ENCODE data around the gene KRT71.

KRT71 gene

DNA sequence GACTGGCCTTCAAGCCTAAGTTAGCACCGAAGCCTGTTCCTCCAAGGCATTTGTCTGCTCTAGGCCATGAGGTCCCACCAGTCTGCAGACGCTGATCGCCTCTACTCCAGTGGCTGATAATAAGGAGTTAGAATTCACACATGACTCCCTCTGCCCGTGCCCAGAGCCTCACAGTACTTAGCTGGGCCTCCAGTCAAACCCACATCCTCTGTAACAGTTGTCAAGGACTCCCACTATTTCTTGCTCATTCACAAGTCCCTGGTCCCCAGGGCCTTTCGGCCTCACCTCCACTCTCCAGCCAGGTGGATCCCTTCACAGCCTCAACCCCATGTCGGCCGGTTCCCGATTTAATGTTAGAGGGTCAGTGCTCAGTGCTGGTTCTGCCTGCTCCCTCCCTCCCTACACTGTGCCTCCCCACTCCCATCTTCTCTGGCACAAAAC, 26.4 kb downstream of the KRT71 start:
- no peaks in the 10 kb centered on the region for H3K9me3 ChIP-seq (replicated peaks; ENCODE audit: low read length)
- H3K36me3 ChIP-seq (ENCODE audit: insufficient read depth, low read length): no peaks in the 10 kb centered on the region
- no peak overlapping the region for H3K4me3 ChIP-seq (ENCODE audit: low read length)
- peaks cover 12% of the 10 kb centered on the region for H3K4me1 ChIP-seq (ENCODE audit: control insufficient read depth, insufficient read depth, low read length)
- H3K27me3 ChIP-seq (ENCODE audit: control insufficient read depth, insufficient read depth, low read length): peaks cover 75% of the 10 kb centered on the region
- no peak overlapping the region for H3K4me2 ChIP-seq (ENCODE audit: low read length)
- no peak overlapping the region for H3K9ac ChIP-seq (ENCODE audit: low read depth, low read length)

DNA sequence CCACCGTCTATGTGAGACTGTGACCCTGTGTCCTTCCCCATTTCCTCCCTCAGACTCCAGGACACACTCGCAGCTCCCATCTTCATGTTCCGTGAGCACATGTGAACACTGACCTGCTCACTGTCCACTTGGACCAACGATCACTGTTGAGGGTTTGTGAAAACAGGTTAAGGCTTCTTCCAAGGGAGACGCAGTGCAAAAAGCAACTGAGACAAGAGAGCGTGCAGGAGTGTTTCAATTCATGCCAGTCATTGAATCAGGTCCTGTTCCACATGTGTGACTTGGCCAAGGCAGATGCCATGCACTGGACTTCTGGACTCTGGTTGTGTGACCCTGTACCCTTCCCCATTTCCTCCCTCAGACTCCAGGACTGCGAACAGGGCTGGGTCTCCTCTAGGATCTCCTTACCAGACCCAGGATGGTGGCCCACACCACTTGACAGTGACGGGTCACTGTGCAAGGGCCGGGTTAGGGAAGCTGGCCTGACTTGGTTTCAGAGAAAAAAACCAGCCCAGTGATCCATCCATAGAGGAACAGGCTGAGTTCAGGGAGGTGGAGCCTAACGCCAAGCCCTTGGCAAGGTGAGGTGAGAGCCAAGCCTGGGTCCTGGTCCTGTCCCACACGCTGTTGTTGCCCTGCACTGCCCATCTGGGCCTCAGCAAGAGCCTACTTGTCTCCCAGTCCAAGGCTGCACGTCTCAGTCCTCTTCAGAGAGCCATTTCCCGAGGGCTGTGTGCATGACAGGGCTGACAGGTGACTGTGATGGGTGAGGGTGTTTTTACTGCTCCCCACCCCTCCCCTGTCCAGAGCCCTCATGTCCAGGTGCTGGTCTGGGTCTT, 27.1 kb downstream of the KRT71 start:
- no peak overlapping the region for H3K4me3 ChIP-seq (ENCODE audit: low read length)
- H3K9ac ChIP-seq (ENCODE audit: low read depth, low read length): no peak overlapping the region
- no peaks in the 10 kb centered on the region for H3K36me3 ChIP-seq (ENCODE audit: insufficient read depth, low read length)
- H3K4me1 ChIP-seq (ENCODE audit: control insufficient read depth, insufficient read depth, low read length): peaks cover 19% of the 10 kb centered on the region
- peaks cover 75% of the 10 kb centered on the region for H3K27me3 ChIP-seq (ENCODE audit: control insufficient read depth, insufficient read depth, low read length)
- no peak overlapping the region for H3K4me2 ChIP-seq (ENCODE audit: low read length)
- H3K9me3 ChIP-seq (replicated peaks; ENCODE audit: low read length): no peaks in the 10 kb centered on the region

DNA sequence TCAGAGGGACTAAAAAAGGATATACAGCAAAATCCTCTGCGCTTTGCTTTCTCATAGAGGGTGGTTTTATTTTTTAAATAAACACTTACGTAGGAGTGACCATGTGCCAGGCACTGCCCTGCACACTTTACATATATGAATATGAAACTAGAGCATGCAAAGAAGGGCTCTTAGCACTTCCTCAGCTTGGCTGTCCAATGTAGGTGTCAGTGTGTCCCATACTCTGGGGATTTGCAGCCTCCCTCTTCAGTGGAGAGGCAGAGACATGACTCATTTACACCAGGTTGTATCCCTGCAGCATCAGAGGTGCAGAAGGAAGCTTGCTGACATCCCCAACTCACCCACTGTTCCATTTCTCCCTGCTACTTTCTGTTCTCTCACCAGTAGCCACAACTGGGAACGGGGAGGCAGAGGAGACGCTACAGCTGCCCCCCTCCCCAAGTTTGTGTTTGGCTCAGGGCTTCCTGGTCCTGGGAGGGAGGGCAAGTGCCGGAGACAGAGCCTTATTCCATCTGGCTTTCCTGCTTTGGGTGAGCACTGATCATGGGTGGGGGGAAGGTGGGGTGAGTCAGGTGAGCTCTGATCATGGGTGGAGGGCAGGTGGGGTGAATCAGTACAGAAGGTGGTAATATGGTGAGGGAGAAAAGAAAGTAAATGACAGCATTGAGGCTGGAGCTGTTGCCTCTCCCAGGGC, 27.9 kb downstream of the KRT71 start:
- Histone ChIP-seq H3K4me2 (ENCODE audit: low read length) (no peak overlapping the region), H3K36me3 (ENCODE audit: insufficient read depth, low read length) (no peaks in the 10 kb centered on the region), H3K4me1 (ENCODE audit: control insufficient read depth, insufficient read depth, low read length) (peaks cover 19% of the 10 kb centered on the region), H3K9me3 (replicated peaks; ENCODE audit: low read length) (no peaks in the 10 kb centered on the region), H3K4me3 (ENCODE audit: low read length) (no peak overlapping the region), H3K27me3 (ENCODE audit: control insufficient read depth, insufficient read depth, low read length) (peaks cover 78% of the 10 kb centered on the region), H3K9ac (ENCODE audit: low read depth, low read length) (no peak overlapping the region)

DNA sequence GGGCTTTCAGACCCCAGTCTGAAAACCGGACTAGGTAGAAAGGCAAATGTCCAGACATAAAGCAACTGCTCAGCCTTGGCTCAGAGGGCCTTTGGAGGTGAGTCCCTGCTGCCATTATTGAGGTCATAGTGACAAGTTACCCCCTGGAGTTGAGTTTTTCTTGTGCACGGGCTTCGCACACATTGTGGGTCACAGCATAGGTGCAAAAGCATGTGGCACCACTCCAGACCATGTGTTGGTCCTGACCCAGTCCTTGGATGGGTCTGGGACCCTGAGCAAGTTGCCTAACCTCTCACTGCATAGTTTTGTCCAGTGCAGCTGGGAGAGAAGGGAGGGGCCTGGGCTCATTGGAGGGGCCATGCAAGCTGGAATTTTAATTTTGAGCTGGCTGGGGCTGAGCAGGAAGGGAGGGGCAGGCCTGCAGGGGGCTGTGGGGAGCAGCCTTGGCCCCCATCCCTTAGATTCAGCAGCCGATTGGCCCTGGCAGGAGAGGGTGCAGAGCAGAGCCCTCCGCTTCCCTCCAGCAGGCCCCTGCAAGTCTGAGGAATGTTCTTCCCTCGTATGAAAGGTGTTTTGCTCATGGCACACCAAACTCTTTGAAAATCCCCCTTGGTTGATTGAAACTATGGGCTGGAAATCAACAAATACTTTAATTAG, 28.6 kb downstream of the KRT71 start:
- H3K27me3 ChIP-seq (ENCODE audit: control insufficient read depth, insufficient read depth, low read length): peaks cover 80% of the 10 kb centered on the region
- H3K4me1 ChIP-seq (ENCODE audit: control insufficient read depth, insufficient read depth, low read length): peaks cover 19% of the 10 kb centered on the region
- H3K9ac ChIP-seq (ENCODE audit: low read depth, low read length): no peak overlapping the region

DNA sequence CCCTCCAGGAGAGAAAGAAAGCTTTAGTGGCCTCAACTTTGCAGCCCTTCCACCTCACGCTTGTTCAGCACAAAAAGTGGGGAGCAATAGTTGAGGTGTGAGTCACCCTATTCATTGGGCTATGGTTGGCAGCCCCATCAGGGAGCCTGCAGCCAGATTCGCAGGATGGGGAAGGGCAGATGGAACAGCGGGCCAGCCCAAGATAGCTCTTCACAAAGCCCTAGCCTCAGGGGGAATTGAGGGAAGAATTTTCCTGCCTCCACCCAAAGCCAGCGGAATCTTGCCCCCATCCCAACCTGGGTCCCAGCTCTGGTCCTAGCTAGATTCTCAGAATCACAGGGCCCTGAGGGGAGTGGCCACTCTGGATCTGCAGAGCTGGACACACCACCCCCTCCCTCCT, 29.1 kb downstream of the KRT71 start:
- Histone ChIP-seq H3K9ac (ENCODE audit: low read depth, low read length) (no peak overlapping the region), H3K27me3 (ENCODE audit: control insufficient read depth, insufficient read depth, low read length) (peaks cover 80% of the 10 kb centered on the region), H3K9me3 (replicated peaks; ENCODE audit: low read length) (no peaks in the 10 kb centered on the region), H3K36me3 (ENCODE audit: insufficient read depth, low read length) (no peaks in the 10 kb centered on the region), H3K4me3 (ENCODE audit: low read length) (no peak overlapping the region), H3K4me1 (ENCODE audit: control insufficient read depth, insufficient read depth, low read length) (peaks cover 19% of the 10 kb centered on the region), H3K4me2 (ENCODE audit: low read length) (no peak overlapping the region)

More for the DNA sequence above, 28.6 kb downstream of the KRT71 start:
- Histone ChIP-seq H3K9me3 (replicated peaks; ENCODE audit: low read length) (no peaks in the 10 kb centered on the region), H3K36me3 (ENCODE audit: insufficient read depth, low read length) (no peaks in the 10 kb centered on the region), H3K4me2 (ENCODE audit: low read length) (no peak overlapping the region), H3K4me3 (ENCODE audit: low read length) (no peak overlapping the region)

DNA sequence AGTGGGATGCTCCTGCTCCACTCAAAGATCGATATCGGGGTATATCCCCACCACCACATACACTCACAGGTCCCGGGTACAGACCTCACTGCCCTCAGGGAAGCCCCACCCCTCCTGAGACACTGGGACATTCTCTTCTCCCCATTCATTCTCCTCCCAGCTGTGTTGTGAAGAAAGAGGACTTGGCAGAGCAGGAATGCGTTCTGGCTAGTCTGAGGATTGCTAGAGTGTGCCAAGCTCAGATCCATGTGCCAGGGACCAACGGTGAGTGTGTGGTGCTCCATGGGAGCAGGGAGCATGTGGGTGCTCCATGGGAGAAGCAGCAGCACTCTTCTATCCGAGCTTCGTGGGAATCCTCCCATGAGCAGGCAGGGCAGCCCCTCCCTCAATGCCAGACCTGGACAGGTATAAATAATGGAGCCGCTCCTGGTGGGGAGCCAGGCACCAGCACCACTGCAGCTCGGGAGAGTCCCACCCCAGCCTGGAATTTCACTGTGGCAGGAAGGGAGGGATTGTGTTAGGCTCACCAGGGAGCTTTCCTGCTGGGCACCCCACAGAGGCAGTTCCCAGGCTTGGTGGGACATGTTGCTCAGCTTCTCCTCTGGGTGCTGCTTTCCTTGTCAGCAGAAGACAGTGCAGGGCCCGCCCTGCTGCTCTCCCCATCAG, 30.5 kb downstream of the KRT71 start:
- peak overlapping the region; percentile 54 for H3K4me2 ChIP-seq (ENCODE audit: low read length)
- no peaks in the 10 kb centered on the region for H3K36me3 ChIP-seq (ENCODE audit: insufficient read depth, low read length)
- no peak overlapping the region for H3K9ac ChIP-seq (ENCODE audit: low read depth, low read length)
- no peak overlapping the region for H3K4me3 ChIP-seq (ENCODE audit: low read length)
- H3K27me3 ChIP-seq (ENCODE audit: control insufficient read depth, insufficient read depth, low read length): peaks cover 87% of the 10 kb centered on the region
- peaks cover 19% of the 10 kb centered on the region for H3K4me1 ChIP-seq (ENCODE audit: control insufficient read depth, insufficient read depth, low read length)
- no peaks in the 10 kb centered on the region for H3K9me3 ChIP-seq (replicated peaks; ENCODE audit: low read length)

DNA sequence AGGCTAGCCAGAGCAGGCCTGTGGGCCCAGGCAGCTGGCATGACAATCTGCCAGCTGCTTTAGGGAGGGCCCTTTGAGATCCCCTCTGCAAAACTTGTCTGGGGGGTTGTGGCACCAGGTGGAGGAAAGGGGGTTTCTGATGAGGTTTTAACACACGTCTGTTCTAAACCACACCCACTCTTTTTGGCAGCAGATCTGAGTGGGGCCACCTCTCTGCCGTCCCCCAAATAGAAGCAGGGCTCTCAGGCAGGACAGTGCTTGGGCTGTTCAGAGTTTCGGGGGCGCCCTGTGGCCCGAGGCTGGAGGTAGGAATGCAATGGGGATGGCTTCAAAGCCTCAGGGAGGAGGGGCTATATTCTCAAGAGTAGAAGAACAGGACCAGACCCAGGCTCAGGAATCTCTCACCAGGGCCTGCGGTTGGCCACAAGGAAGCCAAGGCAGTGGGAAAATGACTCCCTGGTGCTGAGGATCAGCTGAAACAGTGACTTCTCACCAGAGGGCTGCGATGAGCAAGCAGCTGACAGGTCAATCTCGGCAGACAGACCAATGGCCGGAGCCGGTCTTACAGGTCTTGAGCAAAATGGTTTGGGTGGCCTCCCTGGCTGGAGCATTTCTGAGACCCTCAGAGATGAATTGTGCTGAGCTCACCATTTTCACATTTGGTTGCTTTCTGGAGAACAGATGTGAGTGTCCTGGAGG, 31.2 kb downstream of the KRT71 start:
- H3K4me2 ChIP-seq (ENCODE audit: low read length): peak overlapping the region; percentile 54
- H3K9me3 ChIP-seq (replicated peaks; ENCODE audit: low read length): no peaks in the 10 kb centered on the region
- no peak overlapping the region for H3K9ac ChIP-seq (ENCODE audit: low read depth, low read length)
- peaks cover 87% of the 10 kb centered on the region for H3K27me3 ChIP-seq (ENCODE audit: control insufficient read depth, insufficient read depth, low read length)
- no peaks in the 10 kb centered on the region for H3K36me3 ChIP-seq (ENCODE audit: insufficient read depth, low read length)
- no peak overlapping the region for H3K4me3 ChIP-seq (ENCODE audit: low read length)
- H3K4me1 ChIP-seq (ENCODE audit: control insufficient read depth, insufficient read depth, low read length): peaks cover 19% of the 10 kb centered on the region

DNA sequence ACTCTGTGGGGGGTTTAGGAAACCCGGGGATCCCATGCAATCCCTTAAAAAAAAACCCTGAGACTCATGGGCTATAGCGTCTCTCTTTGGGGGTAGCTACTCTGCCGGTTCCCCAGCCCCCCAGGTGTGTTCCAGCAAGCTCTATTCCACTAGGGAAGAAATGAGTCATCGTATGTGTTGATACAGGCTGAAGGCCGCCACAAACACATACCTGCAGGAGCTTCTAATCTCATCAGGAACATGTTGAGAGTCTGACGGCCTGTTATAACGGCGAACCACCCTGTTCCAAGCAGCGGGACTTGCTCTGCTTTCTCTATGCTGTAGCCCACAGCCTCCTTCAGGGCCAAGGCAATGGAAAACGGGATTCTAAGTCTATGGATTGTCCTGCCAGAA, 31.8 kb downstream of the KRT71 start:
- no peak overlapping the region for H3K4me2 ChIP-seq (ENCODE audit: low read length)
- peaks cover 88% of the 10 kb centered on the region for H3K27me3 ChIP-seq (ENCODE audit: control insufficient read depth, insufficient read depth, low read length)
- no peaks in the 10 kb centered on the region for H3K9me3 ChIP-seq (replicated peaks; ENCODE audit: low read length)
- no peak overlapping the region for H3K9ac ChIP-seq (ENCODE audit: low read depth, low read length)
- H3K4me1 ChIP-seq (ENCODE audit: control insufficient read depth, insufficient read depth, low read length): peaks cover 19% of the 10 kb centered on the region
- H3K4me3 ChIP-seq (ENCODE audit: low read length): no peak overlapping the region
- H3K36me3 ChIP-seq (ENCODE audit: insufficient read depth, low read length): no peaks in the 10 kb centered on the region

DNA sequence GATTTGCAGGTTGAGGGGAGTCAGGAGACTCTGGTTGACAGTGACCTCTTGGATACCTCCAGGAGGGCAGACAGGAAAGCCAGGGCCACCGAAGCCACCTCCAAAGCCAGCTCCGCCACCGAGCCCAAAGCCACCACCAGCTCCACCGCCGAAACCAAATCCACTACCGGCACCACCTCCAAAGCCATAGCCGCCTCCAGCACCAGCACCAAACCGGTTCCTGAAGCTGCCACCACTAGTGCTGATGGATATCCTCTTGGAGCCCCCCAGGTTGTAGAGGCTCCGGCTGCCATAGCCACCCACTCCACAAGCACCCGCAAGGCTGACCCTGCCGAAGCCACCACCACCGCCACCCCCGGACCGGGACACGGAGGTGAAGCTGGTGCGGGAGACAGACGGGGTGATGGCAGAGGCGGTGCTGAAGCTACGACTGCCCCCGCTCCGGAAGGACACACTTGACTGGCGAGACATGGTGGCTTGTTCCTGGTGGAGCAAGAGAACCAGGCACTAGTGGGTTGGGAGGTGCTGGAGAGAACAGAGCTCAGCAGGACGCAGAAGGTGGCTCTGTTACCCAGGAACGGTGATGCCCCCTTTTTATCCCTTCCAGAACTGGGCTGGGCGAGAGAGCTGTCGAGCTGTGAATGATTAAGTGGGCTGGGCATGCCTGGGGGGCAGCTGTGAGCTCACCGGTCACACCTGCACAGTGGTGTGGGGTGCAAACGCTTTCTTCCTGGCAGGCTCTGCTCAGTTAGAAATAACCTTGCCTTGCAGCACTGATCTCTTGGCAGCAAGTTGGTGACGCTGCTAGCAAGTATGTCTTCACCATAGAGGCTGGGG, 32.9 kb downstream of the KRT71 start, which contains the start of gene KRT5:
Gene KRT5 (minus strand): TSS at position 569 of the 837 bp plus-strand sequence. CDS start 98 bp downstream, at position 471.
- no peaks in the 10 kb centered on the region for H3K9me3 ChIP-seq (replicated peaks; ENCODE audit: low read length)
- H3K27me3 ChIP-seq (ENCODE audit: control insufficient read depth, insufficient read depth, low read length): peaks cover 86% of the 10 kb centered on the region
- H3K9ac ChIP-seq (ENCODE audit: low read depth, low read length): no peak within 1 kb of the TSS
- no peaks in the 10 kb centered on the region for H3K36me3 ChIP-seq (ENCODE audit: insufficient read depth, low read length)
- peaks cover 19% of the 10 kb centered on the region for H3K4me1 ChIP-seq (ENCODE audit: control insufficient read depth, insufficient read depth, low read length)
- H3K4me3 ChIP-seq (ENCODE audit: low read length): no peak within 1 kb of the TSS
- no peak within 1 kb of the TSS for H3K4me2 ChIP-seq (ENCODE audit: low read length)

DNA sequence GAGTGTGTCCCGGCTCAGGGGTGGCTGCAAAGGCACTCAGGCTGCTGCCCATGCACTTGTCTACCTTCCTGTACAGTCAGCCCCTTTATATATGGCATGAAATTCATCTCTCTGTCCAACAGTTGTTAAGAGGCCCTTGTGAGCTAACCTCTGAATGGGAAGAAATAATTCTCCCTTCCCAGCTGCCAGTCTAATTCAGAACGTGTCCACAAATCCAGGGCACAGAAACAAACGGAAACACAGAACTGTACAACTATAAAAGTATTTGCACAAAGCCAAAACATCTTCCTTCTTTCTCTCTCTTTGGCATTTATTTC, 33.6 kb downstream of the KRT71 start:
- Histone ChIP-seq H3K36me3 (ENCODE audit: insufficient read depth, low read length) (no peaks in the 10 kb centered on the region), H3K4me1 (ENCODE audit: control insufficient read depth, insufficient read depth, low read length) (peaks cover 19% of the 10 kb centered on the region), H3K4me2 (ENCODE audit: low read length) (no peak overlapping the region), H3K4me3 (ENCODE audit: low read length) (no peak overlapping the region), H3K9ac (ENCODE audit: low read depth, low read length) (no peak overlapping the region), H3K27me3 (ENCODE audit: control insufficient read depth, insufficient read depth, low read length) (peaks cover 83% of the 10 kb centered on the region), H3K9me3 (replicated peaks; ENCODE audit: low read length) (no peaks in the 10 kb centered on the region)

All from skeletal muscle satellite cell (primary cell).